HEK293 (cell line): ENCODE data around the gene SH2B2.
A peak's percentile ranks its signal among the peaks of the same experiment; 100 is the strongest.

Source experiments
- BCL11A ChIP-seq: fragments of 450-650 bp; formaldehyde crosslinking; IDR thresholded peaks from 2 replicates; pipeline ENCODE4 v1.5.1; 2016; ENCODE audit warnings: low read depth, missing biosample characterization, missing genetic modification characterization
- CTCF ChIP-seq: fragments of 450-650 bp; formaldehyde crosslinking; IDR thresholded peaks from 2 replicates; pipeline ENCODE4 v1.5.1; 2016; ENCODE audit warnings: missing biosample characterization, missing genetic modification characterization
- ELK4 ChIP-seq: IDR thresholded peaks from 2 replicates; pipeline ENCODE4 v1.6.1; 2011; ENCODE audit warnings: mild to moderate bottlenecking, low read depth, low read length, borderline replicate concordance
- FEZF1 ChIP-seq: fragments of 450-650 bp; formaldehyde crosslinking; IDR thresholded peaks from 2 replicates; pipeline ENCODE4 v1.5.1; 2016; ENCODE audit warnings: missing biosample characterization, missing genetic modification characterization
- TCF7L2 ChIP-seq: IDR thresholded peaks from 2 replicates; pipeline ENCODE4 v1.6.1; 2011; ENCODE audit warnings: low read depth, mild to moderate bottlenecking, inconsistent platforms, low read length, moderate library complexity, borderline replicate concordance
- ZBTB11 ChIP-seq: fragments of 450-650 bp; formaldehyde crosslinking; conservative IDR thresholded peaks from 2 replicates; pipeline ENCODE4 v1.5.1; 2016; ENCODE audit warnings: low read depth, missing biosample characterization, missing genetic modification characterization
- ZBTB44 ChIP-seq: fragments of 450-650 bp; IDR thresholded peaks from 2 replicates; pipeline ENCODE4 v1.5.1; 2018; ENCODE audit warnings: missing biosample characterization, mild to moderate bottlenecking, missing genetic modification characterization
- ZBTB8A ChIP-seq: fragments of 450-650 bp; formaldehyde crosslinking; IDR thresholded peaks from 2 replicates; pipeline ENCODE4 v1.5.1; 2016; ENCODE audit warnings: missing biosample characterization, missing genetic modification characterization
- ZNF600 ChIP-seq: fragments of 450-650 bp; formaldehyde crosslinking; IDR thresholded peaks from 2 replicates; pipeline ENCODE4 v1.5.1; 2016; ENCODE audit warnings: missing biosample characterization, missing genetic modification characterization
- ZNF704 ChIP-seq: fragments of 450-650 bp; formaldehyde crosslinking; IDR thresholded peaks from 2 replicates; pipeline ENCODE4 v1.5.1; 2016; ENCODE audit warnings: missing biosample characterization, missing genetic modification characterization

GRCh38 chr7:102306916-102307677 lies 20.4 kb downstream of the SH2B2 start:
- TF ChIP-seq CTCF (tag by site-specific recombination) = no peak
- TF ChIP-seq ZBTB11 (tag by site-specific recombination) = no peak
- no peak for TF ChIP-seq BCL11A (tag by site-specific recombination)
- TF ChIP-seq TCF7L2 = no peak
- no peak for TF ChIP-seq ELK4
- no peak for TF ChIP-seq ZNF704 (tag by site-specific recombination)
- TF ChIP-seq ZNF600 (tag by site-specific recombination) = no peak
- no peak for TF ChIP-seq FEZF1 (tag by site-specific recombination)
- TF ChIP-seq ZBTB44 (tag by site-specific recombination) = no peak
- peak; percentile 48 for TF ChIP-seq ZBTB8A (tag by site-specific recombination)
